Panc1 (cell line): ENCODE data around the gene TGFBR1. TPM values are rescaled to one million over a fixed set of nuclear protein-coding genes. Genes with fewer than 3 reads are reported as not detected.

Experiments
- ATAC-seq: fragments of 200-7000 bp; cut with Tn5 transposase; 2 replicates; pipeline ENCODE4 v1.9.1; 2020; ENCODE audit warnings: mild to moderate bottlenecking, moderate library complexity
- BruUV-seq: library from RNA; stranded (reverse); fragments of 400-500 nt; replicated peaks from 2 replicates; lab custom pipeline; 2021; lab: Mats Ljungman, UMichigan
- CTCF ChIA-PET: fragments of 300-600 bp; sonication (Branson Sonifier 250); formaldehyde crosslinking; loops from one replicate; lab custom pipeline; 2022; ENCODE audit warnings: antibody characterized with exemption; lab: Charles Lee
- POLR2A ChIA-PET: fragments of 300-600 bp; sonication (Branson Sonifier 250); formaldehyde crosslinking; loops from one replicate; lab custom pipeline; 2022; ENCODE audit warnings: antibody characterized with exemption; lab: Charles Lee
- DNase-seq: peaks from one replicate; pipeline ENCODE4 v3.0.0-alpha.2; 2010; ENCODE audit warnings: low read depth, low spot score
- H3K27ac ChIP-seq: 2 replicates; pipeline ENCODE4 v1.5.1; 2011; ENCODE audit warnings: mild to moderate bottlenecking, low read length, inconsistent platforms
- H3K27me3 ChIP-seq: fragments of 200-500 bp; sonication (Bioruptor generic); 2 replicates; pipeline ENCODE4 v1.6.0; 2014; ENCODE audit warnings: low read length, inconsistent platforms; ENCODE audit not compliant: control insufficient read depth, insufficient read depth
- H3K36me3 ChIP-seq: fragments of 200-500 bp; sonication (Bioruptor generic); 2 replicates; pipeline ENCODE4 v1.5.1; 2014; ENCODE audit warnings: inconsistent platforms, mild to moderate bottlenecking, low read length, moderate library complexity; ENCODE audit not compliant: control insufficient read depth, insufficient read depth
- H3K4me1 ChIP-seq: 2 replicates; pipeline ENCODE4 v1.5.1; 2011; ENCODE audit warnings: inconsistent platforms, mild to moderate bottlenecking, low read length, moderate library complexity; ENCODE audit not compliant: control insufficient read depth, insufficient read depth
- H3K4me3 ChIP-seq, 2 experiments: 2 replicates each; pipeline ENCODE4 v1.5.1; 2011 to 2012; ENCODE audit warnings: low read depth in 2 of 2, low read length in 2 of 2, mild to moderate bottlenecking in 2 of 2, inconsistent platforms in 1 of 2, moderate library complexity in 1 of 2
- H3K9me3 ChIP-seq: fragments of 200-500 bp; sonication (Bioruptor generic); 2 replicates; pipeline ENCODE4 v1.5.1; 2014; ENCODE audit warnings: low read depth, mild to moderate bottlenecking, inconsistent platforms, low read length, moderate library complexity; ENCODE audit not compliant: control insufficient read depth, insufficient read depth
- POLR2AphosphoS5 ChIP-seq: IDR thresholded peaks from 2 replicates; pipeline ENCODE4 v1.6.1; 2012; ENCODE audit warnings: mild to moderate bottlenecking, low read depth, low read length, moderate library complexity
- SIN3A ChIP-seq: IDR thresholded peaks from 2 replicates; pipeline ENCODE4 v1.6.1; 2012; ENCODE audit warnings: low read depth, mild to moderate bottlenecking, low read length, moderate library complexity, borderline replicate concordance; ENCODE audit not compliant: insufficient read depth
- TCF7L2 ChIP-seq: IDR thresholded peaks from 2 replicates; pipeline ENCODE4 v1.6.1; 2011; ENCODE audit warnings: mild to moderate bottlenecking, low read depth, low read length, inconsistent platforms
- in situ Hi-C: cut with HindIII; loops from 2 replicates; pipeline ENCODE4 v1.10.0; 2016; ENCODE audit warnings: low sequenced_read_pairs, low pct_unique_long_range_greater_than_20kb
- intact Hi-C: fragments of 100-400 bp; cut with micrococcal nuclease; formaldehyde crosslinking; loops from one replicate; pipeline ENCODE4 v1.10.0; 2022; ENCODE audit not compliant: unreplicated experiment
- total RNA-seq: library from RNA; stranded (reverse); gene quantifications from one replicate; pipeline ENCODE4 v1.2.1, GENCODE V29; 2021; ENCODE audit not compliant: unreplicated experiment
- TF ChIP-seq, protein P1 (sequence below), 2 experiments: IDR thresholded peaks; 2 replicates each; pipeline ENCODE4 v1.6.1; 2011 to 2012; ENCODE audit warnings: low read depth in 2 of 2, control low read depth in 1 of 2, low read length in 1 of 2, mild to moderate bottlenecking in 1 of 2, moderate library complexity in 1 of 2; ENCODE audit not compliant: insufficient read depth in 1 of 2
- TF ChIP-seq, protein P2 (sequence below): fragments of 450-650 bp; IDR thresholded peaks from 2 replicates; pipeline ENCODE4 v1.5.1; 2017; ENCODE audit warnings: mild to moderate bottlenecking

The TGFBR1 gene
- total RNA-seq, 1 experiment from 2014 or later = 22.2 TPM

DNA sequence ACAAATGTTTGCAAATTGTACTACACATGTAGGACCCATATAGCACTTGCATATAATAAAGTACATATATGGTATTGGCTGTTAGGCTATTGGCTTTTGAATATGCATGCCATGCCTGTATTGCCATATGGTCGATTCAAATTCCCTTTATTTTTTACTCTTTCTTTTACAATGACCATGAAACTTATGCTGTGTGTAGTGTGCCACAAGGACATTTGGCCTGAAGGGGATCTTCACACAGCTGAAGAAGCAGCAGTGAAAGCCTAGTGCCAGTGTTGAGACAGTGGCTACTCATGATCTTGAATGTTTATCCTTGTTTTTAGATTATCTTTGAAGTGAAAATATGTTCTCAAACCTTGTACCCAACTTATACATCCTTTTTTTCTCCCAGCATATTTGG lies 20.5 kb downstream of the TGFBR1 start:
- H3K9me3 ChIP-seq = no peaks in the 10 kb centered on the region
- TF ChIP-seq, protein P1, sequence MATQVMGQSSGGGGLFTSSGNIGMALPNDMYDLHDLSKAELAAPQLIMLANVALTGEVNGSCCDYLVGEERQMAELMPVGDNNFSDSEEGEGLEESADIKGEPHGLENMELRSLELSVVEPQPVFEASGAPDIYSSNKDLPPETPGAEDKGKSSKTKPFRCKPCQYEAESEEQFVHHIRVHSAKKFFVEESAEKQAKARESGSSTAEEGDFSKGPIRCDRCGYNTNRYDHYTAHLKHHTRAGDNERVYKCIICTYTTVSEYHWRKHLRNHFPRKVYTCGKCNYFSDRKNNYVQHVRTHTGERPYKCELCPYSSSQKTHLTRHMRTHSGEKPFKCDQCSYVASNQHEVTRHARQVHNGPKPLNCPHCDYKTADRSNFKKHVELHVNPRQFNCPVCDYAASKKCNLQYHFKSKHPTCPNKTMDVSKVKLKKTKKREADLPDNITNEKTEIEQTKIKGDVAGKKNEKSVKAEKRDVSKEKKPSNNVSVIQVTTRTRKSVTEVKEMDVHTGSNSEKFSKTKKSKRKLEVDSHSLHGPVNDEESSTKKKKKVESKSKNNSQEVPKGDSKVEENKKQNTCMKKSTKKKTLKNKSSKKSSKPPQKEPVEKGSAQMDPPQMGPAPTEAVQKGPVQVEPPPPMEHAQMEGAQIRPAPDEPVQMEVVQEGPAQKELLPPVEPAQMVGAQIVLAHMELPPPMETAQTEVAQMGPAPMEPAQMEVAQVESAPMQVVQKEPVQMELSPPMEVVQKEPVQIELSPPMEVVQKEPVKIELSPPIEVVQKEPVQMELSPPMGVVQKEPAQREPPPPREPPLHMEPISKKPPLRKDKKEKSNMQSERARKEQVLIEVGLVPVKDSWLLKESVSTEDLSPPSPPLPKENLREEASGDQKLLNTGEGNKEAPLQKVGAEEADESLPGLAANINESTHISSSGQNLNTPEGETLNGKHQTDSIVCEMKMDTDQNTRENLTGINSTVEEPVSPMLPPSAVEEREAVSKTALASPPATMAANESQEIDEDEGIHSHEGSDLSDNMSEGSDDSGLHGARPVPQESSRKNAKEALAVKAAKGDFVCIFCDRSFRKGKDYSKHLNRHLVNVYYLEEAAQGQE (IDR thresholded peaks at IDR 0.05; ENCODE audit: insufficient read depth in 1 of 2, low read depth in 2 of 2, low read length in 1 of 2) = no peak
- H3K4me3 ChIP-seq = no peak overlapping the region
- no peaks in the 10 kb centered on the region for H3K36me3 ChIP-seq
- in situ Hi-C loops (no loop called here), intact Hi-C loops (no loop called here)
- ChIA-PET CTCF (no interaction called here), POLR2A (no interaction called here)
- H3K4me1 ChIP-seq = no peaks in the 10 kb centered on the region
- no peak overlapping the region for H3K27ac ChIP-seq
- BruUV-seq = no TSS peak
- DNase-seq (no peak), ATAC-seq (no peak)
- H3K27me3 ChIP-seq = no peaks in the 10 kb centered on the region

DNA sequence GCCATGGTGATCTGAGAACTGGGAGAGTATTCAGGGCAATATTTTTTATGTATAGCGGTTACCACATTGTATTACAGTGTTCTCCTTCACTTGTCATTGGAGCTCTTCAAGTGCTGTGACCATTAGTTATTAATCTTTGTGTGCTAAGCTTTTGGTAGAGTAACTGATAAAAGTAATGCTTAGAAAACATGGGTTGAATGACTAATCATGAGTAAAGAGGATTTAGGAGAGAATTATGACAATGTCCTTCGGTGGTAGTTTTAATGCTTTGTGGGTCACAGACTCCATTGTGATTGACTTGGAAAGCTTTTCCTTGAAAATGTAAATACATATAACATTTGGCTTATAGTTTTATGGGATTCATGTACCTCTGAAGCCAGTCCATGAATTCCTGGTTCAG lies 21.4 kb downstream of the TGFBR1 start:
- TF ChIP-seq POLR2AphosphoS5 (no peak), TCF7L2 (no peak), SIN3A (no peak)
- TF ChIP-seq, protein P2, sequence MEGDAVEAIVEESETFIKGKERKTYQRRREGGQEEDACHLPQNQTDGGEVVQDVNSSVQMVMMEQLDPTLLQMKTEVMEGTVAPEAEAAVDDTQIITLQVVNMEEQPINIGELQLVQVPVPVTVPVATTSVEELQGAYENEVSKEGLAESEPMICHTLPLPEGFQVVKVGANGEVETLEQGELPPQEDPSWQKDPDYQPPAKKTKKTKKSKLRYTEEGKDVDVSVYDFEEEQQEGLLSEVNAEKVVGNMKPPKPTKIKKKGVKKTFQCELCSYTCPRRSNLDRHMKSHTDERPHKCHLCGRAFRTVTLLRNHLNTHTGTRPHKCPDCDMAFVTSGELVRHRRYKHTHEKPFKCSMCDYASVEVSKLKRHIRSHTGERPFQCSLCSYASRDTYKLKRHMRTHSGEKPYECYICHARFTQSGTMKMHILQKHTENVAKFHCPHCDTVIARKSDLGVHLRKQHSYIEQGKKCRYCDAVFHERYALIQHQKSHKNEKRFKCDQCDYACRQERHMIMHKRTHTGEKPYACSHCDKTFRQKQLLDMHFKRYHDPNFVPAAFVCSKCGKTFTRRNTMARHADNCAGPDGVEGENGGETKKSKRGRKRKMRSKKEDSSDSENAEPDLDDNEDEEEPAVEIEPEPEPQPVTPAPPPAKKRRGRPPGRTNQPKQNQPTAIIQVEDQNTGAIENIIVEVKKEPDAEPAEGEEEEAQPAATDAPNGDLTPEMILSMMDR = no peak
- TF ChIP-seq, protein P1 (IDR thresholded peaks at IDR 0.05; ENCODE audit: insufficient read depth in 1 of 2, low read depth in 2 of 2, low read length in 1 of 2) = no peak
- H3K9me3 ChIP-seq = no peaks in the 10 kb centered on the region
- CTCF ChIA-PET = no interaction called here

More for the DNA sequence above, 21.4 kb downstream of the TGFBR1 start:
- no peak for ATAC-seq
- DNase-seq = no peak
- H3K4me1 ChIP-seq = no peaks in the 10 kb centered on the region
- in situ Hi-C loops = no loop called here
- no peaks in the 10 kb centered on the region for H3K36me3 ChIP-seq
- no peaks in the 10 kb centered on the region for H3K27me3 ChIP-seq
- BruUV-seq = no TSS peak
- H3K27ac ChIP-seq = no peak overlapping the region
- H3K4me3 ChIP-seq = no peak overlapping the region
- POLR2A ChIA-PET = no interaction called here
- intact Hi-C loops = no loop called here
